Superior temporal gyrus (tissue), 1 donor: Measurements from ENCODE around the gene NUP214.
"Not testable (repeated sequence)": the region's sequence is repeated elsewhere in the genome, so short reads cannot be mapped to it uniquely, and the experiment has no call there.

Source experiments
- DNase-seq: peaks from one replicate; pipeline ENCODE4 v3.0.0-alpha.2; 2016; ENCODE audit errors: extremely low spot score

NUP214 gene

DNA sequence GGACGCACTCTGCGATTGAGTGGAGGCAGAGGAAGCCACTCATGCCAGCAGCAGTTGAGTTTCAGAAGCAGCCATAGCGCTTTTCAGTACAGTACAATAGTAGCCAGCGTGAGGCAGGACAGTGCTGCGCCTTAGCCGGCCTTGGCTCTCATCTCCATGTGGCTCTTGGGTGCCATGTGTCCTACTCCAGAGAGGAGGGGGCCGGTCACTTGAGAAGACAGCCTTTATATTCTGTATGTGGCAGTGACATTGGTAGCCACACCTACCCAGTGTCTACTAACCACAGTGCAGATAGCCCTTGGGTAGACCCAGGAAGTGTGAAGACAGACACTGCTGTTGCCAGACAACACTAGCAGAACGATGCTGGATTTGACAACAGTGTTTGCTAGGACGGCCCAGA is 108.6 kb downstream of the NUP214 start:
- no peak for DNase-seq

DNA sequence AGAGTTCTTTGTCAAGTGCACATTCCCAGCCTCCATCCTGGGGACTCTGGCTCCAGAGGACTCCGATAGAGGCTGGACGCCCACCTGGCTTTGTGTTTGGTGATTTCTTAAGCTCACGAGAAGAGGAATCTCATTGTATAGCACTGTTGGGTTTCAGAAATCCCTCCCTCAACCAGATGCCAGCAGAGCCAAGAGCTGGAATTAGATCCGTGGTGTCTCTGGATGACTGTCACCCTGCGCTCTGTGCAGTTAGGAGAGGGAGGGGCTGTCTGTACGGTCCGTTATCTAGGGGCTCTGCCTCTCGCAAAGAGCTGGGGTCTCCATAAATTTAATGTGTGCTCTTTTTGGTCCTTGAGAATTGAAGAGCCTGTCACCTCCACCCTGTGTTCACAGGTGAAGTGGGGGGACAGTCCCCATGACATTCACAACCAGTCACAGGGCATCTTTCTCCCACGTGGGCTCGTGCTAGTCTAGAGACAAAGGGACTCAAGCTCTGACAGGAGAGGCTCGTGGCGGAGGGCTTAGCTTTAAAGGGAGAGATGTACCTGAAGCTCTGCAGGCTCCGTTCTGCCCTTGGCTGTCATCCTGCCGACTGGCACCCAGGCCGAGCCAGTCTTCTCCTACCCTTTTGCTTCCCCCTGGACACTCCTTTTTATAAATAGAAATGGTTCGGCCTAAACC is 109.6 kb downstream of the NUP214 start:
- DNase-seq, result no peak

DNA sequence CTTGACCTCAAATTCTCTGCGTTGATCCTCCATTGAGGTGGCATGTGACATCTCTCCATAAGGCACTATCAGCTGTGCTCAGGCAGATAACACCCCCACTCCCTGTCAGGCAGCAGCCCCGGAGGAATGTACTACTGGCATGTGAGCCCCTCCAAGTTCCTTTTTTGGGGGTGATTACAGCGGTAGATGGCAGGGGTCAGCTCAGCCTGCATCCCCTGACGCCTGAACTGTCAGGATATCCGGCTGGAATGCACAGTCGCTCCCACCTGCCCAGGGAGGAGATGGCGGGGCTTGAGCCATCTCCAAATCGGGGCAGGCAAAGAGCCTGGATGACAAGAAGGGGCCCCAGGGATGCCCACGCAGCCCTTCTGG is 110.1 kb downstream of the NUP214 start:
- DNase-seq, result no peak

DNA sequence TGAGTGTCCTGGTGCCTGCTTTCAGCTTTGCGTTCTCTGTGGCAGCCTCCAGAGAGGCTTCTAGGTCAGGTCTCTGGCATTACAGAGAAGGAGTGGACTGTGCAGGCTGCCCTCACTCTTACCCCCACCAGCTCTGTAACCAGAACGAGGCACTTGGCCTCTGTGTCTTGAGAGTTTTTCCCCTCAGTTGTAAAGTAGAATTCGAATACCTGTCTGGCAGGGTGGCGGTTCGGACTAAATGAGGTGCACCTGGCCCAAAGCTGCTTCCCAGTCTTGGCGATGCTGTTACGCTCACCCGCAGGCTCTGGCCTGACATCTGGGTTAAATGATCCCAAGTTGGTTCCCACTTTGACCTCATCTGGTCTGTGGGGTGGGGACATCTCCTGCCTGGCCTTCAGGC is 110.8 kb downstream of the NUP214 start:
- no peak for DNase-seq

DNA sequence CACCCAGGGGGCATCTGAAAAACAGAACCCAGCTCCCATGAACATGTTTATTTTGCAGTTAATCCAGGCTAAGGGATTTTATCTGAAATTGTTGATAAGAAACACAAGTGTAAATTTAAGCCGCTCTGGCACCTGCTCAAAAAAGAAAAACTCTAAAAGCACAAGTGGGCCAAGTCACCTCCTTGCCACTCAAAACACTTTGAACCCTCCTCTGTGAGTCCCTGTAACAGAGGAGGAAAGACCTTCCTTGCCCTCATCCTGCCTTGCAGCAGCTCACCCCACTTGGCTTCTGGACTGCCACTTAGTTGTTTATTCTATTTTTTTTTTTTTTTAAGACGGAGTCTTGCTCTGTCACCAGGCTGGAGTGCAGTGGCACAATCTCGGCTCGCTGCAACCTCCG is 111.4 kb downstream of the NUP214 start:
- no peak for DNase-seq

DNA sequence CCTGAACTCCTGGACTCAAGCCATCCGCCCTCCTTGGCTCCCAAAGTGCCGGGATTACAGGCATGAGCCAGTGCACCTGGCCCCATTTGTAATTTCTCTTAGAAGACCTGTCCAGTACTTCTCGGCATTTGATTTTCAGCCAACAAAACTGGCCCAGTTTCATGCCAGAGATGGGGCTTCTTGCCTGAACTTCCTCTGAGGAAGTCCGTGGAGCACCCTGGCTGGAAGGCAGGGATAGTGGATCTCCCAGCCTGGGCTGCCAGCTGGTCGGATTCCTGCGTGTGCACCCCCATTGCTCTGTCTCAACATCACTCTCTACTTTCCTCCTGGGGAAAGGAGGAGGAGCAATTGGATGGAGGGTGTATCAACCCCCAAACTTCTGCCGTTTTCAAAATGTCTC is 111.9 kb downstream of the NUP214 start:
- no peak for DNase-seq

DNA sequence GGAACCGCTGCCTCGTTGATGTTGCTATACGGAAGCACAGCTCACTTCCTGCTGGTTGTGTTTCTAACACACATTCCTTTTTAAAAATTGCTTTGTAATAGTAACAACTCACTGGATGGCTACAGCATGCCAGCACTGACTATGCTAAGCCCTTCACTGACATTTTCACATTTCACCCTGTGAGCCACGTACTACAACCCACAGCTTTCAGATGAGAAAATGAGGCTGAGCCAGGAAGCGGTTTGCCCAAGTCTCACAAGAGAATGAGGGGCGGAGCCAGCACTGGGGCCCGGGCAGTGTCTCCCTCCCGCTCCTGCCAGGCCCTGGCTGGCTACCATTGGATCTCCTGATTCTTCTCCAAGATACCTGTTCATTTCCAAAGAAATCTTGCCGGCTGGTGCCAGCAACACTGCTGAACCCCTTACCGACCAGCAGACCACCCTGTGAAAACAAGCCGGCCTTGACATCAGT is 112.6 kb downstream of the NUP214 start:
- DNase-seq, result no peak

DNA sequence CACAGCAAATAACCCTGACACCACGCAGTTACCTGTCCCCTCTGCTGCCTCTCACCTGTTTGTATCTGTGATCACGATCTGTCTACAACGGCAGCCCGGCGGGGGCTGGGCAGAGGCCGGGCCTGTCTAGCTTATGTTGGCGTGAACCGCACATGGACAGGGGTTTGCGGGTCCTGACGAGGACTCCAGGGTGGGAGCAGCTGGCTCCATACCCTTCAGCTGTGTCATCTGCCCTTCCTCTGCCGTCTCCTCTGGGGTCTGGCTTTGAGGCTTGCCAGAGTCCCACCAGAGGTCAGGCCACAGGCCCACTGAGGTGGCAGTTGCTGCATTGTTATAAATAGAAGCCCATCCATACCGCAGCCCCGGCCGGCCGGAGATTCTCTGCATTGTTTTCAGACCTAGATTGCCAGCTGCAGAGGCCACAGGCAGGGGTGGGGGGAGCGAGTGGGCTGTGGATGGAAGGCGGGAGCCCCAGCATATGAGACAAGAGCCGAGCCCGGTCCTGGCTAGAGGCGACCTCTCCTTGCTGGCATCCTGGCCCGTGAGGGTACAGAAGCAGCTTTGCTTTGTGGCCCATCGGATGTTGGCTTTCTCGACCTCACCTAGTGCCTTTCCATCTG is 113.1 kb downstream of the NUP214 start:
- DNase-seq, result no peak

DNA sequence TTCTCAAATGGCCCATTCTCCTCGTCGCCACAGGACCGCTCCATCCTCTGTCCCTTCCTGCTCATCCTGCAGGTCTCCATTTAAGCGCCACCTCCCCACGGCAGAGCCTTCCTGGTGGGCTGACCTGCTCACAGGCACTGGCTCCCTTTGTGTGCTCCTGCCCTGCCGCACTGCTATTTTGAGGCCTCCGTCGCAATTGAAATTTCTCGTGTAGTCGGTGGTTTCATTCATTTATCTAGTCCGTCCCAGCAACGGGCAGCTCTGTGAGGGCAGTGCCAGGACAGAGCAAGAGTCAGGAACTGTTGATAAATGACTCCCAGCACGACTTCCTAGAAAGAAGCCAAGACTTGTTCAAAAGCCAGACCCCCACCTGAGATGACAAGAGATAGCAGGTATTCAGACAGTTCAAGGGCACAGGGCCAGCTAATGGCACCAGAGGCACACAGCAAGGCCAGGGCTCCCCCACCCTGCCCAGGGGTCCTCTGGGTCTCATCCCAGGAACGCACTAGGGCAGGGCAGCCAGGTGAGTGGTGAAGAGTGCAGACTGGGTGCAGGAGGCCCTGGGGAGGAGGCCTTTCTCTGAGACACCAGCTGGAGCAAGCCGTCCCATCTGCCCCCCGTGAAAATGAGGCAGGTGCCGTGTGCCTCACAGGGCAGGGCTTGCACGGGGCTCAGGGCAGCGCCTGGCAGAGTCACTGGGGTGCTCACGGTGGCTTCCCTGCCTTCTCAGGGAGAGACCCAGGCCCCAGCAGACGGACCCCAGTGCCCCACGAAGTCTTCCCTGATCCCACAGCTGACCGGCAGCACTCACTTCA is 114.0 kb downstream of the NUP214 start:
- DNase-seq, result no peak

DNA sequence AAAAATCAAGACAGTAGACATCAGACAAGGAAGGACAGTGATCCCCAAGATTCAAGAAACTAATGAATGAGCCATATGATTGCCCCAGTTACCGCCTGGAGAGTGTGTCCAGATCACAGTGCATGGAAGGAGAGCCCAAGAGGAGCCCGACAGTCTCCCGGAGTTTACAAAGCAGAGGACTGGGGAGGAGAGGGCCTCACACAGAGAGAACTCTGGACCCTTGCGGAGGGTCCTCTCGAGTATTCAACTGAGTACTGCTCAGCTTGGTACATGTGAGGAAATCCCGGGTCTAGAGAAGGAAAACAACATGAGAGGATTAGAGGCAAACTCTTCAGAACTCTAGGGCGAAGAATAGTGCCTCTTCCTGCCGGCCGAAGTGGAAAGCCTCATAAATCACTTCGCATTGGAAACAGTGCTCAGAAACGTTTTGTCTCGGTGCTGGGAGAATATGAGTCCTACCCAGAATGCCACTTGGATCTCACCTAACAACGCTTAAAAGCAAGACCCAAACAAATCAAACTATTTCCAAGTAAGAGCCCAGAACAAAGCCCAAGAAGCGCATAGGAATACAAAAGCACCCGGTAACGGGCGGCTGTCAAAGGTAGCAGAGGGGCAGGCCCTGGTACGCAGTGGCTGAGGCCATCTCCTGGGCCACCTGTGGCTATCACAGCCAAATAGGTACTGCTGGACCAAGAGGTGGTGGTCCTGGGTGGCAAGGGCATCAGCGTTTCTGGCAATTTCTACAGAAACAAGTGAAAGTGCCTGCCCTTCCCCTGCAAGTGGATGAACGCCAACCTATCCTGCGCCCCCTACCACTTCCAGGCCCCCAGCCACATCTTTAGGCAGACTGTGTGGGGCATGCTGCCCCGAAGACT is 114.9 kb downstream of the NUP214 start:
- no peak for DNase-seq

DNA sequence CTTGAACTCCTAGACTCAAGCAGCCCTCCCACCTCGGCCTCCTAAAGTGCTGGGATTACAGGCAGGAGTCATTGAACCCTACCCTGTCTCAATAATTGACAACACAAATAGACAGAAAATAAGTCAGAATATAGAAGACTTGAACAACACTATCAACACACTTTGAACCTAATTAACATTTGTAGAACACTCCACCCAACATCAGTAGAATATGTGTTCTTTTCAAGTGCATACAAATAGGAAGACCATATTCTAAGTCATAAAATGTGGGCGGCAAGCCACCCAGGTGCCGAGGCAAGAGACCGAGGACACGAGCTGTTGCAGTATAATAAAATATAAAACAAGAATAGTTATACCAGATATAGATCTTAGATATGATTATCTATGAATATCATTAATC is 118.9 kb downstream of the NUP214 start:
- not testable (repeated sequence) for DNase-seq

DNA sequence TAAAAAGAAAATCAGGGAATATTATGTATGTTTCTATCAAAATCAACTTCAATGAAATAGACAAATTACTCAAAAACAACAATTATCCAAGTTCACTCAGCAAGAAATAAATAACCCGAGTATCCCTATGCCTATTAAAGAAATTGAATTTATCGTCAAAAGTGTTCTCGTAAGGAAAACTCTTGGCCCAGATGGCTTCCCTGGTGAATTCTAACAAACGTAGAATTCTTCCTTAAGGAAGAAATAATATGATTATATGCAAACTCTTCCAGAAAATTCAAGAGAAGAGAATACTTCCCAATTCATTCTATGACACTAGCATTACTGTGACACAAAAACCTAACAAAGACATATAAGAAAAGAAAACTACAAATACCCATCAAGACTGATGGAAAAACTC is 121.2 kb downstream of the NUP214 start:
- DNase-seq, result no peak

DNA sequence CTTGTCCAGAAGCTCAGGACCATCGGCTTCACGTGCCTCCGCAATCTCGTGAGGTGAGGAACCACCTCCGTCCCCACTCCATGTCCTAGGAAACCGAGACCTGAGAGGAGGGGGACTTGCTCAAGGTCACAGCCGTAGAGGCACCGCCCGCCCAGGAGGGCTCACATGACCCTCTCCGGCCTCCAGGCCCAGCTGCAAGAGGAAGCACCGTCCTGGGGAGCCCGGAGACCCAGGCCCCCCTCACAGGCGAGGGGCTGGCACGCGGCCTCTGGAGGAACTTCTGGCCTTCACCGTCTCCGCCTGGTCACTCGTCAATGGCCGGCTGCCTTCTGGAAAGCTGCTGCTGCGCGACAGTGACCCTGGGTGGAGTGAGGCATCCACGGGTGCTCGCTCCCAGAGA is 126.7 kb downstream of the NUP214 start:
- no peak for DNase-seq

DNA sequence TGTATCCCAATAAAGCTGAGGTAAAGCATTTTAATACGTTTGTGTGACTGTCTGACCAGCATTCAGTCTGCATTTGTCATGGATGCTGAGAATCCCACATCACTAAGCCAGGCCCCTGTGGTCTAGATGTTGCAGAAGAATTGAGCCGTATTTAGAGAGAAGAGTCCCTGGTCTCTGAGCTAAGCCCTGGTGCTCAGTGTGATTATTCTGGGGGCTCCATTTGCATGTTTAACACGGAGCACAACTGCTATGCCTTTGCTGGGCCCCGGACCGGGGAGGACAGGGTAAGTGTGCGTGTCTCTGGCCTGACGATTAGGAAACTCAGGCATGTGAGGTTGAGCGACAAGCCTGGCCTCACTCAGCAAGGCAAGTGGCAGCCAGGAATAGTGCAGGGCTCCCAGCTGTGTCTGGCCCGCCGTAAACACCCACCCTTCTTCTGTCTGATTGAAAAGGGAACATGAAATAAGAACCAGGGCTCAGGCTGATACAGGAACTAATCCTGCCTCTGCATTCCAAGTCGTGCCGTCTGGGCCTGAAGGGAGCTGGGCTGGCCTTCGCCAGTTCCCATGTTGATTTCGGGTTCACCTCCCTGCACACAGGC is 128.6 kb downstream of the NUP214 start:
- DNase-seq, result peak; percentile 33

DNA sequence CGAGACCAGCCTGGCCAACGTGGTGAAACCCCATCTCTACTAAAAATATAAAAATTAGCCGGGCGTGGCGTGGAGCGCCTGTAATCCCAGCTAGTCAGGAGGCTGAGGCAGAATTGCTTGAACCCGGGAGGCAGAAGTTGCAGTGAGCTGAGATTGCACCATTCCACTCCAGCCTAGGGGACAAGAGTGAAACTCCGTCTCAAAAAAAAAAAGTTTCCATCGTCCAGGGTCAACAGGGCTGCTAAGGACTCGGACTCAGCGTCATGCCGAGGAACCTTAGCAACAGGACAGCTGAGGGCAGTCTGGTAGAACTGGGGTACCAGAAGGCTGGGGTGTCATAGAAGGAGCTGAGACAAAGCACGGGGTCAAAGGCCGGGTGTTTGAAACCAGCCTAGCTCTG is 129.2 kb downstream of the NUP214 start:
- no peak for DNase-seq

DNA sequence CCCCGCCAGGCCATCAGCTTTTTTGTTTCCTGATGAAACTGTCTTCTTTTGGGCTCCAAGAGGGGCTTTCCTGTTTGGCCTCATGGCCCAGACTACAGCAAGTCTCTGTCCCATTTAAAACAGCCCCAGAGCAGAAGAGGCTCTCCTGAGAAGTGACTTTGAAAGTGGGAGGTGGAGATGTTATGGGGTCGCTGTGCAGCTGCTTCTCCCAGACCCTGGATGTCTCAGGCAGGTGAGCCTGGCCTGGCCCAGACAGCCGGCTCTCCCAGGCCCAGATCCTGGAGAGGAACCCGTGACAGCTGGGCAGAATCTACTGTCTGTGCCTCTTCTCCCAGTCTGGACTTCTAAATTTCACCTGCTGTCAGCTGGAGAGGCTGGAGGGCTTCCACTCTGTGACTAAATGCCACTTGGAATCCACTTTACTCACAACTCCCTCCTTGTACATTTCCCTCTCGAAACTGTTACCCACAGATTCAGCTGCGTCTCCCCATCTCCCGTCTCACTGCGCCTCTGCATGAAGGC is 130.4 kb downstream of the NUP214 start:
- peak; percentile 37 for DNase-seq

DNA sequence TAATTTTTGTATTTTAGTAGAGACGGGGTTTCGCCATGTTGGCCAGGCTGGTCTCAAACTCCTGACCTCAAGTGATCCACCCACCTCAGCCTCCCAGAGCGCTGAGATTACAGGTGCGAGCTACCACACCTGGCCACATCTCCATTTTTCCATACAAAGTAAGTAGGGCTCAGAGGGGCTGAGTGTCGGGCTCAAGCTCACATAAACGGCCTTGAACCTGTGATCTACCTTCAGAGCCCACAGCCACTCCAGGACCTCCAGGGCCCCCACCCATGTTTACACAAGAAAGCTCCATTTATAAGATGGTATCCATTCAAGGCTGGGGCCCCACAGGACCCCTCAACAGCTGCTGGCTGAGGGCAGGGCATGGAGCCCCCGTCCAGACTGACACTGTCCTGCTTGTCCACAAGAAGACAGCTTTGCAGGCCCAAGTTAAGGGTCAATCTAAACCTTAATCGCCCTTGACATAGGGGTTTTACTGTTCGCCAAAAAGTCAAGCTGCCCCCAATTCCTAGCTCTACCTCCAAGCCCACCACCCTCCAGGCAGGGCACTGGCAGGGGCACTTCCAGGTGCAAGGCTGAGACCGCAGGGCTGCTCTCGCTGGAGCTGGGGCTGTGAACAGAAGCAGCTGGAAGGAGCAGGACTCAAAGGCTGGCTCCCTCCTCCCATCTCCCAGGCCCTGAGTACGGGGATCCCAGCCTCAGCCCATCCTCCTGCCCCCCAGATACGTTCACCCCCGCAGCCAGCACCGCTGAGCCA is 132.1 kb downstream of the NUP214 start:
- DNase-seq, result no peak

DNA sequence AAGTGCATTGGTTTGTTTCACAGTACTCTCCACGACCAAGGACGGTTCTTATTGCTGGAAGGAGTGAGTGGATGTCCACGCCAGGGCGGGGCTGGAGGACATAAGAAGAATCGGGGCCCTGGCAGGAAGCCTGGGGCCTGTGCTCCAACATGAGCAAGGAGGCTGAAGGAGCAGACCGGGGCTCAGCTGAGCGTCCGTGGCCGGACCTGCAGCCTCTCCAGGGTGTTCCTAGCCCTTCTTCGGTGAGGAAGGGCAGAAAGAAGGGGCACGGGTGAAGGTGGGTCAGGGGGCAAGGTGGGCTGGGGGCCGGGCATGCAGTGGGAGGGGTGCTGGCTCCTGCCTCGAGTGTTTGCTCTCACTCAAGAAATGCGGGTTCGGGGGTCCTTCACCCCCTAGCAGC is 132.8 kb downstream of the NUP214 start:
- no peak for DNase-seq

DNA sequence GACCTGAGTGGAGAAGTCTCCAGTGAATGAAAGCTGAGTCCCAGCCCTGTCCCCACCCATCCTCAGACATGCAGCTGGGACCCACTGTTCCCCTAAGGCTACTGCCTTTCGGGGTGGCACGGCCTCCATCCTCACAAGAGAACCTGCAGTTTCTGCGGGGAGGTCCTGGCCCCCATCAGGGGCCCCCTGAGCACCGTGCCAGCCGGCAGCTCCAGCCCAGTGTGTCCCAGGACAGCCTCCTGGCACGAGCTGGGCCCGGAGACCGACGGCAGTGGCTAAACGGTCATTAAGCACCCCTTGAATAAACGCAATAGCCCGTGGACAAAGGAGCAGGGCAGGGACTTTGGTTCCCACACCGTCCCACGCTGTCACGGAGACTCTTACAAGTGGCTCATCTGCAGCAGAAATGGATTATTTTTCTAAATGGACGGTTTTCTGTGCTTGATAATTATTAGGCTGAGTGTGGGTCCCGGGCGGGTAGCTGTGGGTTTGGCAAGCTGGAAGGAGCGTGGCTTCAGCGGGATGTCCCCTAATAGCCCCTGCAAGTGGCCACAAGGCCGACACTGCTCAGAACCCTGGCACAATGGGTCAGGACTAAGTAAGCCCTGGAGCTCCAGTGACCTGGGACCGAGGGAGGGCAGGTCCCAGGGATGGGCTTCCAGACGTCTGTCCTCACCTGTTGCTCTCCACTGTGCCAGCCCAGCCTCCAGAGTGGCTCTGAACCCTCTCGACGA is 133.5 kb downstream of the NUP214 start:
- no peak for DNase-seq

DNA sequence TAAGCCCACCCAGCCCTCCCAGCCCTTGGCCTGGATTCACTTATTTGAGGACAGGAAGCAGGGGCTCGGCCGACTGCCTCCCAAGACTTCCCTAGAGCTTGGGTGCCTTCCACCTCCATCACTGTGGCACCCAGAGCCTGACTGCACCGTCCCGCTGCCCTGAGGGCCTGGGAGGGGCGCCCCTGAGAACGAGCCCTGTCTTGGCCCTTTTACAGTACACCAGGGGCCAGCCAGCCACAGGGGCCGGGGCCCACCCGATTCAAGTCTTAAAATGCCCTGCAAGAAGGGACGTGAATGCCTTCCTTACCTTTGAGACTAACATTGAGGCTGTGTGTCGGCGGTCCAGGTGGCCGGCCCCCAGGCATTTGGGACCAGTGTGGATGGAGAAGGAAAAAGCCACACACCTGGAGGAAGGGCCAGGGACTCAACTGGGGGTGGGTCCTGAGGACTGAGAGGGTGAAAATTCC is 134.1 kb downstream of the NUP214 start:
- DNase-seq, result no peak
